Peyer's patch (tissue), 4 donors: ENCODE results near the gene SETMAR.

ENCODE experiments used
- CTCF ChIP-seq, 6 experiments: fragments of 450-650 bp in 4 of 6; fragments of 200-600 bp in 2 of 6; sonication (generic) in 1 of 6; IDR thresholded peaks; one replicate each; pipeline ENCODE4 v1.5.1; 2017 to 2019; ENCODE audit warnings: antibody characterized with exemption in 6 of 6, mild to moderate bottlenecking in 3 of 6, moderate library complexity in 1 of 6
- POLR2A ChIP-seq, 2 donors: fragments of 450-650 bp; IDR thresholded peaks; one replicate each; pipeline ENCODE4 v1.5.1; 2017; ENCODE audit warnings: antibody characterized with exemption in 2 of 2, mild to moderate bottlenecking in 2 of 2, moderate library complexity in 2 of 2

GRCh38 chr3:4303187-4304123 is at the start of gene SETMAR:
- TF ChIP-seq CTCF (IDR thresholded peaks at IDR 0.05) (no peak), POLR2A (IDR thresholded peaks at IDR 0.05) (peak; percentile 63 to 78)
